ENCODE results near the gene LINGO1.

The LINGO1 gene

DNA sequence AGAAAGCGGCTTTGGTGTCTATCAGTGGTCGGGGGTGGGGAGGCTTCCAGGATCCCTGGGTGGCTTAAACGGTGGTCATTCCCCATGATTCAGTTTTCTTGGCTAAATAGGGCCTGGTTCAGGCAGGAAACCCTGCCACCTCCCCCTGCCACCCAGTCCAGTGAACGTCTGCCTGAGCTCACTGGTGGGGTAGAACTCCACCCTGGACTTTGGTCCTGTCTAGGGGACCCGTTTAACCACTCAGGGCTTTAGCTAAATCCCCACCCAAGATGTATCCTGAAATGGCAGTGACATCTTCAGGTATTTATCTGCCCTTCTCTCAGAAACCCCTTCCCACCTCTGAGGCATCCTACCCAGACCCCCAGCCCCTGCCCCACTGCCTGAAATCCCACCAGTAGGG is 30.5 kb upstream of the LINGO1 start:
- Histone ChIP-seq H3K4me1 (ENCODE audit: control insufficient read depth in 2 of 2, insufficient read depth in 1 of 2, low read depth in 1 of 2, low read length in 2 of 2) (peaks cover 9 to 15% of the 10 kb centered on the region in 2 donors), H3K4me3 (ENCODE audit: low read length in 2 of 2) (no peak overlapping the region), H3K14ac (ENCODE audit: low read length) (no peak overlapping the region), H3K27ac (replicated peaks; ENCODE audit: low read length) (no peak overlapping the region), H3K9ac (ENCODE audit: low read depth, low read length, poor library complexity) (peak overlapping the region; percentile 36), H3K18ac (ENCODE audit: low read length) (peak overlapping the region; percentile 50), H3K79me1 (ENCODE audit: low read depth, low read length) (no peaks in the 10 kb centered on the region), H2BK12ac (ENCODE audit: low read length) (peak overlapping the region; percentile 33), H2AFZ (ENCODE audit: low read length) (no peak overlapping the region), H2BK15ac (ENCODE audit: low read length) (peak overlapping the region; percentile 25), H2BK120ac (ENCODE audit: low read depth, low read length) (no peak overlapping the region), H3K36me3 (replicated peaks in 1 of 2; ENCODE audit: control insufficient read depth in 2 of 2, insufficient read depth in 2 of 2, low read length in 2 of 2) (no peaks in the 10 kb centered on the region), H4K8ac (ENCODE audit: low read depth, low read length) (no peak overlapping the region), H3K4me2 (ENCODE audit: insufficient read depth, low read length, poor library complexity, severe bottlenecking) (no peak overlapping the region), H4K91ac (ENCODE audit: low read depth, low read length, poor library complexity) (no peak overlapping the region), H3K4ac (ENCODE audit: low read length) (no peak overlapping the region), H2AK5ac (ENCODE audit: low read depth, low read length) (peak overlapping the region; percentile 8), H3K9me3 (replicated peaks in 1 of 2; ENCODE audit: control insufficient read depth in 2 of 2, insufficient read depth in 1 of 2, low read depth in 1 of 2, low read length in 2 of 2) (no peaks in the 10 kb centered on the region), H3K23ac (ENCODE audit: low read depth, low read length, poor library complexity) (no peak overlapping the region), H2BK5ac (ENCODE audit: low read length) (no peak overlapping the region), H3K27me3 (ENCODE audit: control insufficient read depth in 3 of 3, insufficient read depth in 3 of 3, low read depth in 1 of 3, low read length in 3 of 3) (peaks cover 0 to 60% (median 0%) of the 10 kb centered on the region in 3 experiments)
- WGBS, 2 donors (ENCODE audit: extremely low coverage in 2 of 2, insufficient read length in 2 of 2, insufficient replicate concordance in 1 of 2) = no CpG with 5 or more reads among the region's 5 CpGs
- DNase-seq (ENCODE audit: low spot score) = no peak

DNA sequence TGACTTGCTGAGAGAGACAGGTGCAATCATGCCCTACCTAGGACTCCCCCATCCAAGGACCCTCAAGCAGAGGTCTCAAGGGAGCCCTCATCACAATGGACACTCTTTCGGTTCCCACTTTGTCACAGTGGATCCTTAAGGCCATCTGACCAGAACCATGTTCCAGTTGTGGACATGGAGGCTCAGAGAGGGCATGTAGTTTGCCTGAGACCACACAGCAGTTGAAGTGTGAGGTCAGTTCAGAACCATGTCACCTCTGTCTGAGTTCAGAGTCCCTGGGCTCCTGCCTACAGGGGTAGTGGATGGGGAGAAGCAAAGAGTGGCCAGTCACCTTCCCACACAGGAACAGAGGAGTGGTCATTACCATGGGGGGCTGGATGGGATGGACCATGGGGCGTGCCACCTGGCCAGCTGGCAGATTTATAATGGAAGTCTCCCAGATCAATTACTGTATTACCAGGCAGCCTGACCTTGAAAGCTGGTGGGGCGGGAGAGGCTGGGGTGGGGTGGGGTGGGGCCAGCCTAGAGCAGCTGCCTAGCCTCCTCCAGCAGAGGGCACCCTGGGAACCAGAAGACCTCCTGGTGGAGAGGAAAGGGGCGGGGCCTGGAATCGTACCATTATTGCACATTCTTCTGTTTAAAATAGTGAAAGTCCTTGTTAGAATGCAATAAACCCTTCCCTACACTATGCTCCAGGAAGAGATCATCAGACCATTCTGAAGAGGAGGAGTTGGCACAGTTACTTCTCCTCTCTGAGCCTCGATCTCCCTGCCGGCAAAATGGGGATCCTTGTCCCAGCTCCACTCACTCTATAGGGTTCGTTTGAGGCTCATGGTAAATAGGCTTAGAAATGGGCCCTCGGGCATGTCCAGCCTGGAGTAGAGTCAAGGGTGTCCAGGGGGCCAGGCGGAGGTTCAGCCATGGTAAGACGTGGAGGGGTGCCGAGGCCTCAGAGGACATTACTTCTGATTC is 26.9 kb upstream of the LINGO1 start:
- Histone ChIP-seq H2BK12ac (ENCODE audit: low read length) (no peak overlapping the region), H3K4me2 (ENCODE audit: insufficient read depth, low read length, poor library complexity, severe bottlenecking) (no peak overlapping the region), H3K36me3 (replicated peaks in 1 of 2; ENCODE audit: control insufficient read depth in 2 of 2, insufficient read depth in 2 of 2, low read length in 2 of 2) (no peaks in the 10 kb centered on the region), H3K4ac (ENCODE audit: low read length) (no peak overlapping the region), H3K23ac (ENCODE audit: low read depth, low read length, poor library complexity) (no peak overlapping the region), H2AFZ (ENCODE audit: low read length) (no peak overlapping the region), H3K4me1 (ENCODE audit: control insufficient read depth in 2 of 2, insufficient read depth in 1 of 2, low read depth in 1 of 2, low read length in 2 of 2) (peaks cover 9 to 12% of the 10 kb centered on the region in 2 donors), H3K27ac (replicated peaks; ENCODE audit: low read length) (no peak overlapping the region), H4K91ac (ENCODE audit: low read depth, low read length, poor library complexity) (no peak overlapping the region), H3K9me3 (replicated peaks in 1 of 2; ENCODE audit: control insufficient read depth in 2 of 2, insufficient read depth in 1 of 2, low read depth in 1 of 2, low read length in 2 of 2) (no peaks in the 10 kb centered on the region), H2AK5ac (ENCODE audit: low read depth, low read length) (peak overlapping the region; percentile 4), H3K79me1 (ENCODE audit: low read depth, low read length) (no peaks in the 10 kb centered on the region), H4K8ac (ENCODE audit: low read depth, low read length) (no peak overlapping the region), H3K9ac (ENCODE audit: low read depth, low read length, poor library complexity) (no peak overlapping the region), H3K27me3 (ENCODE audit: control insufficient read depth in 3 of 3, insufficient read depth in 3 of 3, low read depth in 1 of 3, low read length in 3 of 3) (peaks cover 0 to 48% (median 0%) of the 10 kb centered on the region in 3 experiments), H2BK5ac (ENCODE audit: low read length) (no peak overlapping the region), H3K18ac (ENCODE audit: low read length) (no peak overlapping the region), H3K14ac (ENCODE audit: low read length) (no peak overlapping the region), H3K4me3 (ENCODE audit: low read length in 2 of 2) (no peak overlapping the region), H2BK120ac (ENCODE audit: low read depth, low read length) (no peak overlapping the region), H2BK15ac (ENCODE audit: low read length) (no peak overlapping the region)
- WGBS, 2 donors (ENCODE audit: extremely low coverage in 2 of 2, insufficient read length in 2 of 2, insufficient replicate concordance in 1 of 2) = no CpG with 5 or more reads among the region's 12 CpGs
- no peak for DNase-seq (ENCODE audit: low spot score)

DNA sequence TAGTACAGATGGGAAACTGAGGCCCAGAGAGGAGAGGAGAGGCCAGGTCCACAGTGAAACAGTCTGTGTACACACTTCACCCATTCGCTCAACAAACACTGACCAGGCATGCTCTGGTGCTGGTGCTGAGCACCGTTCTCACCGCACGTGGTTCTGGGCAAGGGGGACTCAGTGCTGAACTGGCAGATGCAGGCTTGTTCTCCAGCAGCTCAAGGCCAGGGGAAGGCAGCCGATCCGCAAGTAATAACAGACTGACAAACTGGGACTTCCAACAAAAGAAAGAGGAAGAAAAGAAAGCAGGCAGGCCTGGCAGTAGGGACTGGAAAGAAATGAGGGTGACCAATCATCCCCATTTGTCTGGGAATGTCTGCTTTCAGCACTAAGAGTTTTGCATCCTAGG is 25.6 kb upstream of the LINGO1 start:
- no peaks in the 10 kb centered on the region for H3K36me3 ChIP-seq (replicated peaks in 1 of 2; ENCODE audit: control insufficient read depth in 2 of 2, insufficient read depth in 2 of 2, low read length in 2 of 2)
- no peak overlapping the region for H2BK5ac ChIP-seq (ENCODE audit: low read length)
- peak overlapping the region; percentile 66 for H2BK15ac ChIP-seq (ENCODE audit: low read length)
- no peak overlapping the region for H3K18ac ChIP-seq (ENCODE audit: low read length)
- no peak overlapping the region for H3K4me3 ChIP-seq (ENCODE audit: low read length in 2 of 2)
- H2BK12ac ChIP-seq (ENCODE audit: low read length) = no peak overlapping the region
- no peak overlapping the region for H3K14ac ChIP-seq (ENCODE audit: low read length)
- H2AK5ac ChIP-seq (ENCODE audit: low read depth, low read length) = no peak overlapping the region
- no peak overlapping the region for H3K27ac ChIP-seq (replicated peaks; ENCODE audit: low read length)
- no peak overlapping the region for H3K4me2 ChIP-seq (ENCODE audit: insufficient read depth, low read length, poor library complexity, severe bottlenecking)
- H3K9ac ChIP-seq (ENCODE audit: low read depth, low read length, poor library complexity) = no peak overlapping the region
- H2BK120ac ChIP-seq (ENCODE audit: low read depth, low read length) = no peak overlapping the region
- peaks cover under 1 to 3% of the 10 kb centered on the region in 2 donors for H3K4me1 ChIP-seq (ENCODE audit: control insufficient read depth in 2 of 2, insufficient read depth in 1 of 2, low read depth in 1 of 2, low read length in 2 of 2)
- no peaks in the 10 kb centered on the region for H3K79me1 ChIP-seq (ENCODE audit: low read depth, low read length)
- DNase-seq (ENCODE audit: low spot score) = no peak
- H2AFZ ChIP-seq (ENCODE audit: low read length) = no peak overlapping the region
- WGBS, 2 donors (ENCODE audit: extremely low coverage in 2 of 2, insufficient read length in 2 of 2, insufficient replicate concordance in 1 of 2) = no CpG with 5 or more reads among the region's 6 CpGs
- H3K9me3 ChIP-seq (replicated peaks in 1 of 2; ENCODE audit: control insufficient read depth in 2 of 2, insufficient read depth in 1 of 2, low read depth in 1 of 2, low read length in 2 of 2) = no peaks in the 10 kb centered on the region
- H3K4ac ChIP-seq (ENCODE audit: low read length) = no peak overlapping the region
- peaks cover 0 to 42% (median 0%) of the 10 kb centered on the region in 3 experiments for H3K27me3 ChIP-seq (ENCODE audit: control insufficient read depth in 3 of 3, insufficient read depth in 3 of 3, low read depth in 1 of 3, low read length in 3 of 3)
- no peak overlapping the region for H4K8ac ChIP-seq (ENCODE audit: low read depth, low read length)
- H4K91ac ChIP-seq (ENCODE audit: low read depth, low read length, poor library complexity) = no peak overlapping the region
- no peak overlapping the region for H3K23ac ChIP-seq (ENCODE audit: low read depth, low read length, poor library complexity)

DNA sequence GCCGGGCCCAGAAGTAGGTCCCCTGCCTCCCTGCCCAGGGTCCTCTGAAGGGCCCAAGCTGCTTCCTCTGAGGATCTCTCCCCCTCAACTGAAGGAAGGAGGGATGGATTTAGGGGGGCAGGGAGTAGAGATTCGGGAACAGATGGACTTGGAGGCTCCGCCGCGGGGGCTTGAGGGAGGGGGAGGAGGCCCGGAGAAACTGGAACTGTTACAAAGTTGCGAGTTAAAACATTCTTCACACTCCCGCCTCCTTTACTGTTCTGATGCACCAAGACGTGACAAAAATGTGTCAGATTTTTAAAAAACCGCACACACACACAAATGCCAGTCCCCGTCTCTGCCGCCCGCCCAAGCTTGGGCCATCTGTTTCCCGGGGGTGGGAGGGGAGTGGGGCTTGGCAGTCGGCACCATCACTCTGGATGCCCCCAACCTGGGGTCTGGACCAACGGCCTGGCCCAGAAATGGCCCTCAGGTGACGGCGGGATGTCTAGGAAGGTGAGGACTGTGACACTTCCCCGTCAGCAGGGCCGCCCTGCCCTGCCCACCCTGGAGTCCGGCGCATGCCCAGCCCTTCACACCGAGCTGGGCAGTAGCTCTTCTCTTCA is 25.0 kb upstream of the LINGO1 start:
- H3K36me3 ChIP-seq (replicated peaks in 1 of 2; ENCODE audit: control insufficient read depth in 2 of 2, insufficient read depth in 2 of 2, low read length in 2 of 2) = no peaks in the 10 kb centered on the region
- no peak overlapping the region for H3K23ac ChIP-seq (ENCODE audit: low read depth, low read length, poor library complexity)
- peak overlapping the region; percentile 66 for H2BK15ac ChIP-seq (ENCODE audit: low read length)
- H3K4me2 ChIP-seq (ENCODE audit: insufficient read depth, low read length, poor library complexity, severe bottlenecking) = no peak overlapping the region
- no peak overlapping the region for H4K8ac ChIP-seq (ENCODE audit: low read depth, low read length)
- H2AFZ ChIP-seq (ENCODE audit: low read length) = no peak overlapping the region
- H2AK5ac ChIP-seq (ENCODE audit: low read depth, low read length) = no peak overlapping the region
- no CpG with 5 or more reads among the region's 23 CpGs for WGBS, 2 donors (ENCODE audit: extremely low coverage in 2 of 2, insufficient read length in 2 of 2, insufficient replicate concordance in 1 of 2)
- H3K79me1 ChIP-seq (ENCODE audit: low read depth, low read length) = no peaks in the 10 kb centered on the region
- DNase-seq (ENCODE audit: low spot score) = no peak
- H3K9ac ChIP-seq (ENCODE audit: low read depth, low read length, poor library complexity) = no peak overlapping the region
- no peak overlapping the region for H3K27ac ChIP-seq (replicated peaks; ENCODE audit: low read length)
- H3K4ac ChIP-seq (ENCODE audit: low read length) = no peak overlapping the region
- H3K4me3 ChIP-seq (ENCODE audit: low read length in 2 of 2) = no peak overlapping the region
- H3K9me3 ChIP-seq (replicated peaks in 1 of 2; ENCODE audit: control insufficient read depth in 2 of 2, insufficient read depth in 1 of 2, low read depth in 1 of 2, low read length in 2 of 2) = no peaks in the 10 kb centered on the region
- no peak overlapping the region for H2BK120ac ChIP-seq (ENCODE audit: low read depth, low read length)
- H3K27me3 ChIP-seq (ENCODE audit: control insufficient read depth in 3 of 3, insufficient read depth in 3 of 3, low read depth in 1 of 3, low read length in 3 of 3) = peaks cover 0 to 42% (median 0%) of the 10 kb centered on the region in 3 experiments
- H2BK12ac ChIP-seq (ENCODE audit: low read length) = peak overlapping the region; percentile 16
- no peak overlapping the region for H3K18ac ChIP-seq (ENCODE audit: low read length)
- no peak overlapping the region for H3K14ac ChIP-seq (ENCODE audit: low read length)
- H2BK5ac ChIP-seq (ENCODE audit: low read length) = no peak overlapping the region
- no peak overlapping the region for H4K91ac ChIP-seq (ENCODE audit: low read depth, low read length, poor library complexity)
- peaks cover 0 to 1% of the 10 kb centered on the region in 2 donors for H3K4me1 ChIP-seq (ENCODE audit: control insufficient read depth in 2 of 2, insufficient read depth in 1 of 2, low read depth in 1 of 2, low read length in 2 of 2)

Measured in neuronal stem cell (in vitro differentiated cells).